Lower leg skin (tissue), 3 donors: ENCODE measurements around the gene CYP4A22.

Experiments
- POLR2A ChIP-seq, 2 donors: fragments of 450-650 bp; IDR thresholded peaks; one replicate each; pipeline ENCODE4 v1.6.1; 2016 to 2017; ENCODE audit warnings: antibody characterized with exemption in 2 of 2, mild to moderate bottlenecking in 1 of 2, moderate library complexity in 1 of 2
- TF ChIP-seq, protein P1 (sequence below), 3 donors: fragments of 450-650 bp; IDR thresholded peaks; one replicate each; pipeline ENCODE4 v1.5.1; 2016; ENCODE audit warnings: antibody characterized with exemption in 3 of 3, mild to moderate bottlenecking in 3 of 3, moderate library complexity in 2 of 3

DNA sequence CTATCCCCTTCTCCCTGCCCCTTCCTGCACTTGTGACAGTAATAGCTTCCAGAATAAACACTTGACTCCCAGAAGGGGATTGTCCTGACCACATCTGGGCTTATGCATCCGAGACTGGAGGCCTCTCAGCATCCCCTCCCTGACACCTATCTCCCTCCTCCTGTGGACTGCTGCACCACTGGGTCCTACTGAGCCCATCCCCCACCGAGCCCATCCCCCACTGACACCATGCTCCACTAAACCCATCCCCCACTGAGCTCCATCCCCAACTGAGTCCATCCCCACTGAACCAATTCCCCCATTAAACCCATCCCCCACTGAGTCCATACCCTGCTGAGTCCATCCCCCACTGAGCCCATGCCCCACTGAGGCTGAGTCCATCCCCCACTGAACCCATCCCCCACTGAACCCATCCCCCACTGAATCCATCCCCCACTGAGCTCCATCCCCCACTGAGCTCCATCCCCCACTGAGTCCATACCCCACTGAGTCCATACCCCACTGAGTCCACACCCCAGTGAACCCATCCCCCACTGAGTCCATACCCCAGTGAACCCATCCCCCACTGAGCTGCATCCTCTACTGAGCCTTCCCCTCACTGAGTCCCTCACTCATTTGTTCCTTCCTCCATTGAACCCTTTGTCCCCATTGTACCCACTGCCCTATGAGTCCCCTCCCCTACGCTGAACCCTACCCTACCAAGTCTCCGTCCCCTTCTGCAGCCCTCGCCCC is 47.0 kb downstream of the CYP4A22 start:
- TF ChIP-seq, protein P1, sequence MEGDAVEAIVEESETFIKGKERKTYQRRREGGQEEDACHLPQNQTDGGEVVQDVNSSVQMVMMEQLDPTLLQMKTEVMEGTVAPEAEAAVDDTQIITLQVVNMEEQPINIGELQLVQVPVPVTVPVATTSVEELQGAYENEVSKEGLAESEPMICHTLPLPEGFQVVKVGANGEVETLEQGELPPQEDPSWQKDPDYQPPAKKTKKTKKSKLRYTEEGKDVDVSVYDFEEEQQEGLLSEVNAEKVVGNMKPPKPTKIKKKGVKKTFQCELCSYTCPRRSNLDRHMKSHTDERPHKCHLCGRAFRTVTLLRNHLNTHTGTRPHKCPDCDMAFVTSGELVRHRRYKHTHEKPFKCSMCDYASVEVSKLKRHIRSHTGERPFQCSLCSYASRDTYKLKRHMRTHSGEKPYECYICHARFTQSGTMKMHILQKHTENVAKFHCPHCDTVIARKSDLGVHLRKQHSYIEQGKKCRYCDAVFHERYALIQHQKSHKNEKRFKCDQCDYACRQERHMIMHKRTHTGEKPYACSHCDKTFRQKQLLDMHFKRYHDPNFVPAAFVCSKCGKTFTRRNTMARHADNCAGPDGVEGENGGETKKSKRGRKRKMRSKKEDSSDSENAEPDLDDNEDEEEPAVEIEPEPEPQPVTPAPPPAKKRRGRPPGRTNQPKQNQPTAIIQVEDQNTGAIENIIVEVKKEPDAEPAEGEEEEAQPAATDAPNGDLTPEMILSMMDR (IDR thresholded peaks at IDR 0.05) = no peak
- no peak for TF ChIP-seq POLR2A (IDR thresholded peaks at IDR 0.05)
